ENCODE data around the gene CSNK1G1. TPM values are rescaled to one million over a fixed set of nuclear protein-coding genes. Genes with fewer than 3 reads are reported as not detected.

Gene CSNK1G1
- total RNA-seq, 1 experiment from 2014 or later = 27.4 TPM

GRCh38 chr15:64162478-64162868, 193.5 kb downstream of the CSNK1G1 start:
- POLR2A ChIA-PET (ENCODE audit: low non-redundant PET) = interaction anchor here (0.6 kb wide), 1 partner anchor 13 kb away, joined by 7 read pairs; no protein-coding TSS in a partner anchor
- Histone ChIP-seq H3K4me1 (ENCODE audit: insufficient read depth, low read length, poor library complexity, severe bottlenecking) (peaks cover 10% of the 10 kb centered on the region), H3K4me3 (ENCODE audit: low read depth, low read length, poor library complexity, severe bottlenecking) (peak overlapping the region; percentile 77), H3K27me3 (replicated peaks; ENCODE audit: insufficient read depth, low read depth, low read length, poor library complexity) (no peaks in the 10 kb centered on the region), H3K9me3 (ENCODE audit: low read depth, low read length, poor library complexity, severe bottlenecking) (no peaks in the 10 kb centered on the region), H3K27ac (ENCODE audit: low read depth, low read length, poor library complexity, severe bottlenecking) (peak overlapping the region; percentile 79), H3K36me3 (ENCODE audit: insufficient read depth, low read length, poor library complexity, severe bottlenecking) (peaks cover 38% of the 10 kb centered on the region)
- intact Hi-C loops (cut with micrococcal nuclease; ENCODE audit: unreplicated experiment) = no loop called here
- CTCF ChIA-PET = interaction anchor here (0.6 to 1.7 kb wide), 4 partner anchors 9 to 1350 kb away, joined by 4 to 7 read pairs (median 6); no protein-coding TSS in a partner anchor
- DNase-seq (ENCODE audit: low spot score) = no peak
- no TSS peak for BruUV-seq (replicated peaks)
- no peak for TF ChIP-seq EZH2 (IDR thresholded peaks at IDR 0.05; ENCODE audit: borderline replicate concordance, low read depth, low read length, poor library complexity, severe bottlenecking)
- TF ChIP-seq CTCF (conservative IDR thresholded peaks at IDR 0.05; ENCODE audit: low read depth, low read length) = no peak

DNA sequence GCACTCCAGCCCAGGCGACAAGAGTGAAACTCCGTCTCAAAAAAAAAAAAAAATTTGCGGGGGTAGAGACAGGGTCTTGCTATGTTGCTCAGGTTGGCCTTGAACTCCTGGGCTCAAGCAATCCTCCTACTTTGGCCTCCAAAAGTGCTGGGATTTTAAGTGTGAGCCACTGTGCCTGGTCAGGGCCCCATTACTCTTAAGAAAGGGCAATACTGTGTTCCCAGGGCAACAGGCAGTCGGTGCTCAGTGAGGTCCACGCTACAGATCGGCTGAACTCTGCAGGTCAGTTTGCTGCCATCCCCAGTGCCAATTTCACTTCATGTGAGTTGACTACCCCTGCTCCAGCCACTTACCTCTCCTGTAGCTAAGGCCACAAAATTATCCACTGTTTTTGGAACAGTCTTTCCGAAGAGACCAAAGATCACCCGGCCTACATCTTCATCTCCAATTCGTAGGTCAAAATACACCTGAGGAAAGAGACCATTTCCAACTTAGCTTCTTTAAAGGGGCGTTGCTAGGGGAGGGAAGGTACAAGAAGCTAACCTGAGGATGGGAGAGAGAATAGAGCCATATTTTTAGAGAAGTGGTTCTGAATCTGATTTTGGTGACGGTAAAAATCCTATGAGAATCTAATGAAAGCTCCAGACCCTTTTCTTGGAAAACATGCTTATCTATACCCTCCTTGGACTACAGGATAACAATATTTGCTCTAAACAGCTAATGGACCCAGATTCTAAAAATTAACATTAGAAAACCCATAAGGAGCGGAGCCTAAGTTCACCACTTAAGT, 194.1 kb downstream of the CSNK1G1 start:
- Histone ChIP-seq H3K27ac (ENCODE audit: low read depth, low read length, poor library complexity, severe bottlenecking) (peak overlapping the region; percentile 79), H3K36me3 (ENCODE audit: insufficient read depth, low read length, poor library complexity, severe bottlenecking) (peaks cover 44% of the 10 kb centered on the region), H3K27me3 (replicated peaks; ENCODE audit: insufficient read depth, low read depth, low read length, poor library complexity) (no peaks in the 10 kb centered on the region), H3K4me1 (ENCODE audit: insufficient read depth, low read length, poor library complexity, severe bottlenecking) (peaks cover 10% of the 10 kb centered on the region), H3K4me3 (ENCODE audit: low read depth, low read length, poor library complexity, severe bottlenecking) (peak overlapping the region; percentile 77), H3K9me3 (ENCODE audit: low read depth, low read length, poor library complexity, severe bottlenecking) (no peaks in the 10 kb centered on the region)
- TF ChIP-seq CTCF (conservative IDR thresholded peaks at IDR 0.05; ENCODE audit: low read depth, low read length) = no peak
- TF ChIP-seq EZH2 (IDR thresholded peaks at IDR 0.05; ENCODE audit: borderline replicate concordance, low read depth, low read length, poor library complexity, severe bottlenecking) = no peak
- ChIA-PET POLR2A (ENCODE audit: low non-redundant PET) (interaction anchor here (0.6 kb wide), 1 partner anchor 30 kb away, joined by 3 read pairs; no protein-coding TSS in a partner anchor), CTCF (interaction anchor here (1.7 kb wide), 1 partner anchor 8 kb away, joined by 7 read pairs; no protein-coding TSS in a partner anchor)
- intact Hi-C loops (cut with micrococcal nuclease; ENCODE audit: unreplicated experiment) = no loop called here
- BruUV-seq (replicated peaks) = TSS peak; percentile 78
- no peak for DNase-seq (ENCODE audit: low spot score)

DNA sequence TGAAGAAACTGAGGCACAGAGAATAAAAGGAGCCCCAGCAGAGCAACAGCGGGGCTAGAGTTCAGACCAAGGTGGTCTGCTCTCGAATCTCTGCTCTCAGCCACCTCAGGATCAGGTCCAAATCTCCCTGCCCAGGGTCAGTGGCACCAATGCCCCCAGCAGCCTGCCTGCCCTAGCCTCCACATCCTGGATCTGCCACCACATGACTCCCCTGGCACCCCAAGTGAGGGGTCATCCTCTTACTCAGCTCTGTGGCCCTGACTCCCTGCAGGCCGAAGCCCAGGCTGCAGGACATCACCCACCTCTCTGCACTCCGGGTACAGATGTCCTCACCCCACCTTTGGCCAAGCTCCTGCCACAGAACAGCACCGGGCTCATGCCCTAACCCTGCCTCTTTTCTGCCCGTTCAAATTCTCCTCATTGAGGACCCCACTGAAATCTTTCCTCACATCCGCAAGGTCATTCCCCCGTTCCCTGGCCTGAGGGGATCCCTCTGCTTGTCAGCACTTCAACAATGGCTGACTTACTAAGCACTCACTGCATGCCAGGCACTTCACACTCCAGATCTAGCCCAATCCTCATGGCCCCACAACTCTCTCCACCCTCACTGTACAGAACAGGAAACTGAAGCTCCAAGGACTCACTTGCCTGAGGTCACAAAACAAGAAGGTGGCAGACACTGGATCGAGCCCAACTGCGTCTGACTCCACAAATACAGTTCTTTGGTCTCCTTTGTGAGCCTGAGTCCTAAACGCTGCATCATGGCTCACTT, 197.4 kb downstream of the CSNK1G1 start:
- Histone ChIP-seq H3K27ac (ENCODE audit: low read depth, low read length, poor library complexity, severe bottlenecking) (peak overlapping the region; percentile 47), H3K4me3 (ENCODE audit: low read depth, low read length, poor library complexity, severe bottlenecking) (no peak overlapping the region), H3K27me3 (replicated peaks; ENCODE audit: insufficient read depth, low read depth, low read length, poor library complexity) (no peaks in the 10 kb centered on the region), H3K36me3 (ENCODE audit: insufficient read depth, low read length, poor library complexity, severe bottlenecking) (peaks cover 65% of the 10 kb centered on the region), H3K9me3 (ENCODE audit: low read depth, low read length, poor library complexity, severe bottlenecking) (no peaks in the 10 kb centered on the region), H3K4me1 (ENCODE audit: insufficient read depth, low read length, poor library complexity, severe bottlenecking) (peaks cover 7% of the 10 kb centered on the region)
- POLR2A ChIA-PET (ENCODE audit: low non-redundant PET) = no interaction called here
- no TSS peak for BruUV-seq (replicated peaks)
- no peak for TF ChIP-seq CTCF (conservative IDR thresholded peaks at IDR 0.05; ENCODE audit: low read depth, low read length)
- TF ChIP-seq EZH2 (IDR thresholded peaks at IDR 0.05; ENCODE audit: borderline replicate concordance, low read depth, low read length, poor library complexity, severe bottlenecking) = no peak
- CTCF ChIA-PET = no interaction called here
- intact Hi-C loops (cut with micrococcal nuclease; ENCODE audit: unreplicated experiment) = no loop called here
- DNase-seq (ENCODE audit: low spot score) = no peak
